GM12878 (cell line): ENCODE data around the gene IRAK3.
"Not testable (repeated sequence)": the region's sequence is repeated elsewhere in the genome, so short reads cannot be mapped to it uniquely, and the experiment has no call there.

Source experiments
- BRCA1 ChIP-seq: IDR thresholded peaks from 2 replicates; pipeline ENCODE4 v1.6.1; 2011; ENCODE audit warnings: low read depth, low read length, improper control_type of control experiment
- EP300 ChIP-seq, 2 experiments: fragments of 150-350 bp in 1 of 2; IDR thresholded peaks; 2 replicates each; pipeline ENCODE4 v1.6.1; 2011 to 2012; ENCODE audit warnings: low read depth in 2 of 2, low read length in 2 of 2, borderline replicate concordance in 1 of 2, improper control_type of control experiment in 1 of 2, inconsistent platforms in 1 of 2; ENCODE audit not compliant: control insufficient read depth in 1 of 2
- NFXL1 ChIP-seq: fragments of 450-650 bp; IDR thresholded peaks from 2 replicates; pipeline ENCODE4 v1.6.1; 2017; ENCODE audit warnings: antibody characterized with exemption, mild to moderate bottlenecking, borderline replicate concordance
- NR2C2 ChIP-seq: IDR thresholded peaks from 2 replicates; pipeline ENCODE4 v1.6.1; 2011; ENCODE audit warnings: borderline replicate concordance, low read depth; ENCODE audit not compliant: control insufficient read depth, insufficient read length
- POLR2A ChIP-seq: IDR thresholded peaks from 2 replicates; pipeline ENCODE4 v1.6.1; 2011; ENCODE audit warnings: low read depth, mild to moderate bottlenecking, low read length
- POU2F2 ChIP-seq: IDR thresholded peaks from 3 replicates; pipeline ENCODE4 v1.6.1; 2011; ENCODE audit warnings: low read depth, mild to moderate bottlenecking, low read length, borderline replicate concordance
- RCOR1 ChIP-seq: conservative IDR thresholded peaks from 2 replicates; pipeline ENCODE4 v1.6.1; 2012; ENCODE audit warnings: low read depth, low read length, improper control_type of control experiment
- SRF ChIP-seq, 2 experiments: IDR thresholded peaks; 2 replicates each; pipeline ENCODE4 v1.6.1; 2011; ENCODE audit warnings: low read depth in 2 of 2, low read length in 2 of 2, mild to moderate bottlenecking in 1 of 2, moderate library complexity in 1 of 2
- TF ChIP-seq, protein P1 (sequence below): IDR thresholded peaks from 2 replicates; pipeline ENCODE4 v1.6.1; 2012; ENCODE audit warnings: low read depth, low read length, improper control_type of control experiment
- TF ChIP-seq, protein P2 (sequence below), 3 experiments: IDR thresholded peaks in 2 of 3; conservative IDR thresholded peaks in 1 of 3; 2 replicates each; pipeline ENCODE4 v1.5.1; 2011; ENCODE audit warnings: low read depth in 3 of 3, low read length in 3 of 3, mild to moderate bottlenecking in 3 of 3, control low read depth in 2 of 3, moderate library complexity in 2 of 3, inconsistent platforms in 1 of 3, mixed read lengths in 1 of 3; ENCODE audit not compliant: control insufficient read depth in 2 of 3, insufficient read depth in 1 of 3; ENCODE audit errors: extremely low read depth in 1 of 3
- TF ChIP-seq, protein P3 (sequence below): IDR thresholded peaks from 2 replicates; pipeline ENCODE4 v1.6.1; 2012; ENCODE audit warnings: mild to moderate bottlenecking, low read depth, low read length
- TF ChIP-seq, protein P4 (sequence below): IDR thresholded peaks from 2 replicates; pipeline ENCODE4 v1.6.1; 2012; ENCODE audit warnings: low read depth, low read length, improper control_type of control experiment

DNA sequence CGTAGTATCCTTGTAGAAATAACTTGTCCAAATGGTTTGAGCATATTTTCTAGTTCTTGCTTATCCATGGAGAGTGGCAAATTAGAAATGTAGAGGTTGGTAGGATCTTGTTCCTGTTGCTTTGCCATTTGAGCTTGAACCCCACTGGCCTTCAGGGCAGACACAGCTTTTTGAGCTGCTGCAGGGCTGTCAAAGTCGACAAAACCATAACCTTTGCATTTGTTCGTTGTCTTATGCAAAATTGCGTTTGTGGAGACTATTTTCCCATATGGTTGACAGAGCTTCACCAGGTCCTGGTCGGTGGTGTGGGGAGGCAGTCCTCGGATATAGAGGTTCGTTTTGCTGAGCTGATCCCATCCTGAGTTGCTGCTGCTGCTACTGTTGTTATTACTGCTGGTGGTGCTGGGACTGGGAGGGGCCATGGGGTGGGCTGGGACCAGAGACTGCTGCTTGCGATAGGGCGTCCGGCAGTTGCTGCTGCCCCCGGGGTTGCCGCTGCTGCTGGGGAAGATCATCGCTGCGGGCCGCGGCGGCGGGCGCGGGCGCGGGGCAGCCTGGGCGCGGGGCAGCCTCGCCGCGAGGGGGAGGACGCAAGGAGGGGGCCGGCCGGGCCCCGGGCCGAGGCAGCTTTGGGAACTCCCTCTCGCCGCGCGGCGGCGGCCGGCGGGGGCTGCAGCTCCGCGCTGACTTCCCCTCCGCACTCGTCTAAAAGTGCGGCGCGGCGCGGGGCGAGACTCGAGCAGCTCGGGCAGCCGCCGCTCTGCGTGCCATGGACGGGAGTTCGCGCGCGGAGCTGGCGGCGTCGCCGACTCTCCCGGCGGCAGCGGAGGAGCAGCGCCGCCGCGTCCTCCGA is 46.0 kb downstream of the IRAK3 start:
- TF ChIP-seq, protein P1, sequence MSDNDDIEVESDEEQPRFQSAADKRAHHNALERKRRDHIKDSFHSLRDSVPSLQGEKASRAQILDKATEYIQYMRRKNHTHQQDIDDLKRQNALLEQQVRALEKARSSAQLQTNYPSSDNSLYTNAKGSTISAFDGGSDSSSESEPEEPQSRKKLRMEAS: not testable (repeated sequence)
- not testable (repeated sequence) for TF ChIP-seq POU2F2; POLR2A; SRF (IDR thresholded peaks at IDR 0.05; ENCODE audit: low read depth in 2 of 2, low read length in 2 of 2); EP300 (IDR thresholded peaks at IDR 0.05; ENCODE audit: borderline replicate concordance in 1 of 2, control insufficient read depth in 1 of 2, low read depth in 2 of 2, low read length in 2 of 2); NR2C2; BRCA1; RCOR1; NFXL1
- TF ChIP-seq, protein P2, sequence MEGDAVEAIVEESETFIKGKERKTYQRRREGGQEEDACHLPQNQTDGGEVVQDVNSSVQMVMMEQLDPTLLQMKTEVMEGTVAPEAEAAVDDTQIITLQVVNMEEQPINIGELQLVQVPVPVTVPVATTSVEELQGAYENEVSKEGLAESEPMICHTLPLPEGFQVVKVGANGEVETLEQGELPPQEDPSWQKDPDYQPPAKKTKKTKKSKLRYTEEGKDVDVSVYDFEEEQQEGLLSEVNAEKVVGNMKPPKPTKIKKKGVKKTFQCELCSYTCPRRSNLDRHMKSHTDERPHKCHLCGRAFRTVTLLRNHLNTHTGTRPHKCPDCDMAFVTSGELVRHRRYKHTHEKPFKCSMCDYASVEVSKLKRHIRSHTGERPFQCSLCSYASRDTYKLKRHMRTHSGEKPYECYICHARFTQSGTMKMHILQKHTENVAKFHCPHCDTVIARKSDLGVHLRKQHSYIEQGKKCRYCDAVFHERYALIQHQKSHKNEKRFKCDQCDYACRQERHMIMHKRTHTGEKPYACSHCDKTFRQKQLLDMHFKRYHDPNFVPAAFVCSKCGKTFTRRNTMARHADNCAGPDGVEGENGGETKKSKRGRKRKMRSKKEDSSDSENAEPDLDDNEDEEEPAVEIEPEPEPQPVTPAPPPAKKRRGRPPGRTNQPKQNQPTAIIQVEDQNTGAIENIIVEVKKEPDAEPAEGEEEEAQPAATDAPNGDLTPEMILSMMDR (IDR thresholded peaks at IDR 0.05 in 2 of 3, conservative IDR thresholded peaks at IDR 0.05 in 1 of 3; ENCODE audit: control insufficient read depth in 2 of 3, extremely low read depth in 1 of 3, insufficient read depth in 1 of 3, low read depth in 3 of 3, low read length in 3 of 3): not testable (repeated sequence)
- TF ChIP-seq, protein P3, sequence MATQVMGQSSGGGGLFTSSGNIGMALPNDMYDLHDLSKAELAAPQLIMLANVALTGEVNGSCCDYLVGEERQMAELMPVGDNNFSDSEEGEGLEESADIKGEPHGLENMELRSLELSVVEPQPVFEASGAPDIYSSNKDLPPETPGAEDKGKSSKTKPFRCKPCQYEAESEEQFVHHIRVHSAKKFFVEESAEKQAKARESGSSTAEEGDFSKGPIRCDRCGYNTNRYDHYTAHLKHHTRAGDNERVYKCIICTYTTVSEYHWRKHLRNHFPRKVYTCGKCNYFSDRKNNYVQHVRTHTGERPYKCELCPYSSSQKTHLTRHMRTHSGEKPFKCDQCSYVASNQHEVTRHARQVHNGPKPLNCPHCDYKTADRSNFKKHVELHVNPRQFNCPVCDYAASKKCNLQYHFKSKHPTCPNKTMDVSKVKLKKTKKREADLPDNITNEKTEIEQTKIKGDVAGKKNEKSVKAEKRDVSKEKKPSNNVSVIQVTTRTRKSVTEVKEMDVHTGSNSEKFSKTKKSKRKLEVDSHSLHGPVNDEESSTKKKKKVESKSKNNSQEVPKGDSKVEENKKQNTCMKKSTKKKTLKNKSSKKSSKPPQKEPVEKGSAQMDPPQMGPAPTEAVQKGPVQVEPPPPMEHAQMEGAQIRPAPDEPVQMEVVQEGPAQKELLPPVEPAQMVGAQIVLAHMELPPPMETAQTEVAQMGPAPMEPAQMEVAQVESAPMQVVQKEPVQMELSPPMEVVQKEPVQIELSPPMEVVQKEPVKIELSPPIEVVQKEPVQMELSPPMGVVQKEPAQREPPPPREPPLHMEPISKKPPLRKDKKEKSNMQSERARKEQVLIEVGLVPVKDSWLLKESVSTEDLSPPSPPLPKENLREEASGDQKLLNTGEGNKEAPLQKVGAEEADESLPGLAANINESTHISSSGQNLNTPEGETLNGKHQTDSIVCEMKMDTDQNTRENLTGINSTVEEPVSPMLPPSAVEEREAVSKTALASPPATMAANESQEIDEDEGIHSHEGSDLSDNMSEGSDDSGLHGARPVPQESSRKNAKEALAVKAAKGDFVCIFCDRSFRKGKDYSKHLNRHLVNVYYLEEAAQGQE: not testable (repeated sequence)
- TF ChIP-seq, protein P4, sequence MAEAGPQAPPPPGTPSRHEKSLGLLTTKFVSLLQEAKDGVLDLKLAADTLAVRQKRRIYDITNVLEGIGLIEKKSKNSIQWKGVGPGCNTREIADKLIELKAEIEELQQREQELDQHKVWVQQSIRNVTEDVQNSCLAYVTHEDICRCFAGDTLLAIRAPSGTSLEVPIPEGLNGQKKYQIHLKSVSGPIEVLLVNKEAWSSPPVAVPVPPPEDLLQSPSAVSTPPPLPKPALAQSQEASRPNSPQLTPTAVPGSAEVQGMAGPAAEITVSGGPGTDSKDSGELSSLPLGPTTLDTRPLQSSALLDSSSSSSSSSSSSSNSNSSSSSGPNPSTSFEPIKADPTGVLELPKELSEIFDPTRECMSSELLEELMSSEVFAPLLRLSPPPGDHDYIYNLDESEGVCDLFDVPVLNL: not testable (repeated sequence)
